GM18909 (cell line): ENCODE results near the gene FRMD6.
"Not testable (repeated sequence)": the region's sequence is repeated elsewhere in the genome, so short reads cannot be mapped to it uniquely, and the experiment has no call there.

Experiments
- ATAC-seq: cut with Tn5 transposase; IDR thresholded peaks from one replicate; pipeline ENCODE4 v1.9.1; 2021; ENCODE audit warnings: mild to moderate bottlenecking; ENCODE audit not compliant: unreplicated experiment, poor library complexity

The FRMD6 gene

GRCh38 chr14:51627313-51627712 is 24.4 kb upstream of the FRMD6 start:
- no peak for ATAC-seq

GRCh38 chr14:51628238-51628637 is 23.5 kb upstream of the FRMD6 start:
- ATAC-seq = no peak

- ATAC-seq = no peak
Observed at GRCh38 chr14:51630987-51631386, 20.7 kb upstream of the FRMD6 start.

DNA sequence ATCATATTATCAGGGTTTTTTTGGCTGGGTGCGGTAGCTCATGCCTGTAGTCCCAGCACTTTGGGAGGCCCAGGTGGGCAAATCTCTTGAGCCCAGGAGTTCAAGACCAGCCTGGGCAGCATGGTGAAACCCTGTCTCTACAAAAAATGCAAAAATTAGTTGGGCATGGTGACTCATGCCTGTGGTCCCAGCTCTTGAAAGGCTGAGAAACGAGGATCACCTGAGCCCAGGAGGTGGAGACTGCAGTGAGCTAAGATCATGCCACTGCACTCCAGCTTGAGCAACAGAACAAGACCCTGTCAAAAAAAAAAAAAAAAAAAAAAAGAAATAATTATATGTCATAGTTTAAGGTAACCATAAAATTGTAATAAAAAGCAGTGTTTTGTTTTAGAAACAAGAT is 18.4 kb upstream of the FRMD6 start:
- ATAC-seq = not testable (repeated sequence)

DNA sequence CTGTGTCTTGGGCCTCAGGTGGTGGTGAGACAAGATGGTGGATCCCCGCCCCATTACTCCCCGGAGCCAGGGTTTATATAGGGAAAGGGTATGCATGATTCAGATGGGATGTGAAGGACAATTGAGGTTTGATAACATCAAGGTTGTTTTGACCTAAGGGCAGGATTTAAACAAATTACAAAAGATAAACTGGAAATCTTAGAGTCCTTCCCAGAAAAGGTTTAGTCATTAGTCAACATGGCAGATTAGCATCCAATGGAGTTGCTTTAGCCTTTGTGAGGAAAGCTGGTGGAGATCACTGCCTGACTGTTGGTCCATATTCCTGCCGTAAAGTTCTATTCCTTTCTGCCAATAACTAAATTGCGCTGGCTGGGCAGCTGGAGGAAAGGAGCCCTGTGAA is 15.6 kb upstream of the FRMD6 start:
- no peak for ATAC-seq

DNA sequence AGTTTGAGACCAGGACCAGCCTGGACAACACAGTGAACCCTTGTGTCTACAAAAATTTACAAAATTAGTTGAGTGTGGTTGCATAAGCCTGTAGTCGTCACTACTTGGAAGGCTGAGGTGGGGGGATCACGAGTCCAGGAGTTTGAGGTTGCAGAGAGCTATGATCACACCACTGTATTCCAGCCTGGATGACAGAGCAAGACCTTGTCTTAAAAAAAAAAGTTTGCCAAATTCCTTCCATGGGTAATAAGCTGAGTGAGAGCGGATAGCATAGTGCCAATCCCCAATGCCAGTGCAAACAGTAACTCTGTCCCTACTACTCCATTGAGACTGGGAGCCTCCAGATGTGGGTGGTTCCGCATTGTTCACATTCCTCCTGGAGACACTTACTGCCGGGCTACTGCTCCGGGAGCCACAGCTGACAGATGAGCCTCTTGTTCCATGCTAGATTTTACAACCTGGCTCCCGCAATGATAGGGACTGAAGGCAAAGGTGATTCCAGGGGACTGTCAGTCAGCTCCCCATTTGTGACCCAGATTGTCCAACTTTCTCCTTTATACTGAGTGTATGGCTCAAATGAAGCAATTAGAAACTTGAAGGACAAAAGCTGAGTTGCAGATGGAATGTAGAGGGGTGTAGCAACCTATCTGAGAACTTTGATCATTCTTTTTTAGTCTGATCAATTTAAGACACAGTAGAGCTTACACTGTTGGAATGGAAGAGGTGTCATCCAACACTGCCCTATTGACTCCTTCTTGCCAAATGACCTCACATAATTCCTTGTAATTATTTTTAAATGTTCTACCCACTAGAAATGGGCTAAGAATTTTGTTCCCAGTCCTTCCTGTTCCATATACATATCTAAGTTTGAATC is 13.4 kb upstream of the FRMD6 start:
- ATAC-seq = no peak

DNA sequence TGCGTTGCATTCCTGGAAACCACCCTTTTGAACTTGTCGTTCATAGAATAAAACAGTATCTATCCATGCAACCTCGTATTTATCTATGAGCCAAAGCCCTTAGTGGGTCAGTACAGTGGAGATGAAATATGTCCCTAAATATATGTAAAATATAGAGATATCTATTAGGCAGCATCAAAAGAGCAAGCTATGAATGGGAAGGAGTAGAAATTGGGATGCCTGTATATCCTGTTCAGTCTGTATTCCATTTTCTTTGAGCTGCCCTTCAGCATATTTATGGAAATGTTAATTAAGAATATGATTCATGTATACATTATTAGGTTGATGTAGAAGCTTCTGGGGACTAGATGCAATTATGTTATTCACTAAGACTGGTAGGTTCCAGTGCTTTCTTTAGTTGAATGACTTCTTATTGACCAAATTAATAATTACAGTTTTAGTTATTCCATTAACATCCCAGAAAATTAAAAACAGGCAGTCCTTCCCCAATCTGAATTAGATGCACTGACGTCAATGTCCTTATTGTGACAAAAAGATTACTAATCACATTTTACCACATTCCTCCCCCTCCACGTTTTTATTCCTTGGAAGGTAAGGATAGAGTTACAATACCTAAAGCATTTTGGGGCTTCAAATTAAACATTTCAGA is 11.9 kb upstream of the FRMD6 start:
- ATAC-seq = no peak

GRCh38 chr14:51643140-51643539 is 8.6 kb upstream of the FRMD6 start:
- no peak for ATAC-seq

GRCh38 chr14:51644217-51644933 is 7.3 kb upstream of the FRMD6 start:
- ATAC-seq = no peak

- ATAC-seq = no peak
Observed at GRCh38 chr14:51648296-51648695, 3.4 kb upstream of the FRMD6 start.

GRCh38 chr14:51650716-51651387 is 858 bp upstream of the FRMD6 start:
- ATAC-seq = no peak

GRCh38 chr14:51652168-51653078 is 713 bp downstream of the FRMD6 start:
- peak; percentile 38 for ATAC-seq

GRCh38 chr14:51653079-51653774 is 1.5 kb downstream of the FRMD6 start:
- ATAC-seq = no peak

DNA sequence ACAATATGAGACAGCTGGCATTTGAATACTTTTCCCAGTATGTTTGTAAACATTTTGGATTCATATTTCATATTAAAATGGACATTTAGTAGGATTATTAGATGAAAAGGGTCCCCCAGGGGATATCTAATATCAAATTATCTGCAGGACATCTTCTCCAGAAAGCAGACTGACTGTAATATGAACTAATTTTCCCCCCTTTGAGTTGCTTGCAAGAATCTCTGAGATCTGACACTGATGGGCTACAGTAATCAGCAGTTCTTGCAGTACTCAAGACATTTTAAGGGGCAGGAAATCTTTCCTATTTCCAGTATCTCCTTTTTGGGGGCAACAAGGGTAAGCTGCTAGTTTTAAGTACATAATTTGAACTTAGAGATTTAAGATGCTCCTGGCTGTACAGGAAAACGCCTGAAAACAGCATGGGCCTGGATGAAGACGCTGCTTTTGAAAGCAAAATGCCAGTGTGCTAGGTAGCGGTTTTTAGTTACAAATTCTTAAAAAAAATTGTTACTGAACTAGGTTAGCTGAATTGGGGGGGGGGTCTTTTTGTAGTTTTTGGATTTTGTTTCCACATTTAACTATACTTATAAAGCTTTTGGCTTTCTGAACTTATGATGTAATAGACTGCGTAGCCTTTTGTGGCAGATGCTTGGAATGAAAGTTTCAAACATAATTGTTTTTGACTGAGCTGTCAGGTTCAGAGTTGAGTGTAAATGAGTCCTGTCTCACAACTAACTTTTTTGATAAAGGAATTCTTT is 2.2 kb downstream of the FRMD6 start:
- no peak for ATAC-seq

- ATAC-seq = no peak
Observed at GRCh38 chr14:51654533-51654845, 2.8 kb downstream of the FRMD6 start.

DNA sequence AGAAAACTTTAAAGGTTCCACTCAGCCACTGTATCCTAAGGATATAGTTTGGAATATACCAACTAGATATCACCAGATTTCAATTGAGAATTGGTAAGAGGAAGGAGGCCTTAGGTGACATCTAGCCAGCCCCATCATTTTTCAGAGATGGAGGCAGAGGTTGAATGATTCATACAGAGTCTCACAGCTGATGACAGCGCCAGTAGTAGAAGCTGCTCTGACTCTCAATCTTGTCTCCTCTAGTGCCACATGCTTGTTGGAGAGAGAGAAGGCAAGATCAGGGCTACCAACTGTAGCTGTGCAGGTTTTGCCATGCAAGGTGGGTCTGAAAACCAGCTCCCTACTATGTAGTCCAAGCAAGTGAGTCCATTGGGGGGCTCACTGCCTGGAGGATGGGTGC is 6.1 kb downstream of the FRMD6 start:
- no peak for ATAC-seq

DNA sequence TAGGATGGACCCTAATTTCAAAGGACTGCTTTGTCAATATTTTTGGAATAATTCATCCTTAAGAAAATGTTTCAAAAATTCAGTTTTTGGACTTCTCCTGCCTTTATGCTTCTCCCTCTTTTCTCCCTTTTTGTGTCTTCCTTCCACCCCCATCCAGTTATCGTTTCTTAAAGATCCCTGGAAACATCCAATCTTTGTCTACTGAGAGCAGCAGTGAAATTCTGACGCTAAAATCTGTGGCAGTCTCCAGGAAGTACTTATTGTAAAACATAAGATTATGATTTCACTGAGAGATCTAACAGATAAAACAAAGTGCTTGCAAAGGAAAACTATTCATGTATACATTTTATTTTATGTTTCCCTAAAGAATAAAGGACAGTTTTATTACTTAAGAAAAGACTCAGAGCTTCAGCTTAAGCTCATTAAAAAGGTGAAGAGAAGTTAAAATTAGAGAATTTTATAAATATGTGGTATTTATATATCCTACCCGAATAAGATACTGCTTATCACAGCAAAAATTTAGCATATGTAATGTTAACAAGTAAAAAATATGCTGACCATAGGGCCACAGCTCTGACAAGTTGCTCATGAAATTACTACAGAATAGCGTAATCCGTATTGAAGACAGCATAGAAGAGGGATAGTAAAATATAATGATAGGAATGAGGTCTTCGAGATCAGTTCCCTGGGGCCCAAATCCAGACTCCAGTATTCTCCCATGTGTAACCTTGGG is 6.9 kb downstream of the FRMD6 start:
- no peak for ATAC-seq

- no peak for ATAC-seq
Observed at GRCh38 chr14:51660741-51661140, 9.0 kb downstream of the FRMD6 start.
